Ovary (tissue), 3 donors: Measurements from ENCODE around the gene EFCAB10.

Source experiments
- CTCF ChIP-seq, 3 donors: fragments of 450-650 bp in 2 of 3; fragments of 200-600 bp in 1 of 3; IDR thresholded peaks; one replicate each; pipeline versions ENCODE4 v1.5.1 to v1.8.0; 2016 to 2022; ENCODE audit warnings: antibody characterized with exemption in 3 of 3, mild to moderate bottlenecking in 1 of 3
- EP300 ChIP-seq: sonication (generic); formaldehyde crosslinking; IDR thresholded peaks from one replicate; pipeline ENCODE4 v1.6.1; 2017; ENCODE audit warnings: antibody characterized with exemption
- POLR2A ChIP-seq: fragments of 450-650 bp; IDR thresholded peaks from one replicate; pipeline ENCODE4 v1.6.1; 2017; ENCODE audit warnings: antibody characterized with exemption, mild to moderate bottlenecking, moderate library complexity
- donor health status: DM: no; HTN: no; CAD: no.

- TF ChIP-seq POLR2A: no peak
- TF ChIP-seq CTCF (IDR thresholded peaks at IDR 0.05): no peak
- TF ChIP-seq EP300: no peak
These were observed 33.1 kb upstream of the EFCAB10 start for GRCh38 chr7:105614341-105614840.
